Pulmonary artery endothelial cell (primary cell): ENCODE data around the gene GTF2B. TPM values are rescaled to one million over a fixed set of nuclear protein-coding genes. Genes with fewer than 3 reads are reported as not detected.
"Not testable (repeated sequence)": the region's sequence is repeated elsewhere in the genome, so short reads cannot be mapped to it uniquely, and the experiment has no call there.

Experiments
- DNase-seq: peaks from one replicate; pipeline ENCODE4 v3.0.0-alpha.2; 2011; ENCODE audit warnings: low read depth, low spot score
- total RNA-seq: library from RNA; depleted of rRNA; stranded (reverse); fragments of >200 nt; gene quantifications from 2 replicates; pipeline ENCODE4 v1.2.3, GENCODE V29; 2014

Gene GTF2B
- total RNA-seq, 1 donor from 2014 or later, result 38.6 TPM

- no peak for DNase-seq
Observed at GRCh38 chr1:88885933-88886332, 5.4 kb downstream of the GTF2B start.

GRCh38 chr1:88883156-88883555 lies 8.2 kb downstream of the GTF2B start:
- no peak for DNase-seq

- DNase-seq, result not testable (repeated sequence)
Observed at GRCh38 chr1:88880717-88881116, 10.7 kb downstream of the GTF2B start.

GRCh38 chr1:88878731-88879130 lies 12.6 kb downstream of the GTF2B start:
- no peak for DNase-seq

GRCh38 chr1:88877911-88878310 lies 13.5 kb downstream of the GTF2B start:
- no peak for DNase-seq

- DNase-seq, result no peak
Observed at GRCh38 chr1:88877382-88877825, 14.0 kb downstream of the GTF2B start.

- DNase-seq, result no peak
Observed at GRCh38 chr1:88876573-88877365, 14.6 kb downstream of the GTF2B start.

- DNase-seq, result no peak
Observed at GRCh38 chr1:88875595-88875994, 15.8 kb downstream of the GTF2B start.

GRCh38 chr1:88873737-88874349 lies 17.5 kb downstream of the GTF2B start:
- no peak for DNase-seq

GRCh38 chr1:88869644-88870043 lies 21.7 kb downstream of the GTF2B start:
- DNase-seq, result not testable (repeated sequence)

- no peak for DNase-seq
Observed at GRCh38 chr1:88867743-88868521, 23.4 kb downstream of the GTF2B start.

- DNase-seq, result no peak
Observed at GRCh38 chr1:88851303-88852063, 39.9 kb downstream of the GTF2B start.

GRCh38 chr1:88847643-88848042 lies 43.7 kb downstream of the GTF2B start:
- DNase-seq, result no peak

GRCh38 chr1:88825721-88826120 lies 65.6 kb downstream of the GTF2B start:
- DNase-seq, result no peak

- DNase-seq, result not testable (repeated sequence)
Observed at GRCh38 chr1:88819642-88820041, 71.7 kb downstream of the GTF2B start.

- DNase-seq, result no peak
Observed at GRCh38 chr1:88813471-88813870, 77.9 kb downstream of the GTF2B start.

GRCh38 chr1:88812366-88812765 lies 79.0 kb downstream of the GTF2B start:
- DNase-seq, result no peak

GRCh38 chr1:88803444-88803843 lies 87.9 kb downstream of the GTF2B start:
- DNase-seq, result no peak

GRCh38 chr1:88802950-88803349 lies 88.4 kb downstream of the GTF2B start:
- no peak for DNase-seq
